Psoas muscle (tissue), 8 donors: ENCODE measurements around the gene IFNLR1. TPM values are rescaled to one million over a fixed set of nuclear protein-coding genes. Genes with fewer than 3 reads are reported as not detected.

ENCODE experiments used
- ATAC-seq, 4 donors: fragments of 200-7000 bp; cut with Tn5 transposase; one replicate each; pipeline ENCODE4 v1.9.1; 2020; ENCODE audit warnings: moderate library complexity in 3 of 4, mild to moderate bottlenecking in 2 of 4
- DNase-seq, 2 donors: peaks; one replicate each; pipeline ENCODE4 v3.0.0-alpha.2; 2020
- H3K27ac ChIP-seq: fragments of 200-600 bp; one replicate; pipeline ENCODE4 v1.8.0; 2022
- H3K27me3 ChIP-seq, 3 donors: fragments of 200-600 bp in 1 of 3; one replicate each; pipeline versions ENCODE4 v1.6.1 to v1.8.0; 2013 to 2022; ENCODE audit warnings: low read length in 2 of 3, mild to moderate bottlenecking in 2 of 3, moderate library complexity in 1 of 3; ENCODE audit not compliant: insufficient read depth in 3 of 3
- H3K36me3 ChIP-seq, 2 donors: fragments of 200-600 bp in 1 of 2; one replicate each; pipeline versions ENCODE4 v1.6.1 to v1.8.0; 2013 to 2022; ENCODE audit warnings: low read depth in 1 of 2, mild to moderate bottlenecking in 1 of 2, moderate library complexity in 1 of 2; ENCODE audit not compliant: insufficient read depth in 1 of 2
- H3K4me1 ChIP-seq: fragments of 200-600 bp; one replicate; pipeline ENCODE4 v1.8.0; 2022
- H3K4me3 ChIP-seq: fragments of 200-600 bp; one replicate; pipeline ENCODE4 v1.8.0; 2022; ENCODE audit warnings: mild to moderate bottlenecking
- H3K9me3 ChIP-seq: fragments of 200-600 bp; one replicate; pipeline ENCODE4 v1.8.0; 2022
- WGBS, 3 donors: extraction: QIAGEN DNeasy Blood & Tissue Kit; methylation state at CpG; one replicate each; pipeline versions ENCODE4 v1.1.6 to v1.1.7; 2013; 5-methylcytosine and 5-hydroxymethylcytosine counted together
- intact Hi-C, 2 donors: fragments of 100-400 bp; cut with DNase I; formaldehyde crosslinking; loops; one replicate each; pipeline versions ENCODE4 v1.11.0 to v1.14.2; 2022
- polyA plus RNA-seq, 3 donors: library from polyadenylated mRNA; stranded (reverse); fragments of 200-250 nt; gene quantifications; one replicate each; pipeline ENCODE4 v1.2.3, GENCODE V29; 2013
- total RNA-seq, 4 donors: library from RNA; stranded (reverse); fragmentation: NEBNext Ultra II Directional in 2 of 4; extraction: Animal tissue kit (Norgen Biotek cat#: 25700) in 2 of 4; gene quantifications; one replicate each; pipeline versions ENCODE4 v1.2.1 to v1.2.4, GENCODE V29; 2021 to 2023
- TF ChIP-seq, protein P1 (sequence below): fragments of 200-600 bp; IDR thresholded peaks from one replicate; pipeline ENCODE4 v1.8.0; 2022; ENCODE audit warnings: antibody characterized with exemption
- donor health status: healthy with polysubstance abuse.
- donor health status: DM: no; HTN: no; CAD: no; lungs with moderate emphysema.
- donor health status: Bipolar disorder and iron deficiency.
- donor health status: healthy.
- donor health status: DM: yes; HTN: yes; CAD: no.
- donor health status: DM: no; HTN: no; CAD: no.
- donor health status: DM: no; HTN: no; CAD: no.
- donor health status: DM: yes; HTN: yes; CAD: no.

IFNLR1 gene
- total and polyA plus RNA-seq, 7 donors: 0.05 to 3.9 (median 1.9) TPM

DNA sequence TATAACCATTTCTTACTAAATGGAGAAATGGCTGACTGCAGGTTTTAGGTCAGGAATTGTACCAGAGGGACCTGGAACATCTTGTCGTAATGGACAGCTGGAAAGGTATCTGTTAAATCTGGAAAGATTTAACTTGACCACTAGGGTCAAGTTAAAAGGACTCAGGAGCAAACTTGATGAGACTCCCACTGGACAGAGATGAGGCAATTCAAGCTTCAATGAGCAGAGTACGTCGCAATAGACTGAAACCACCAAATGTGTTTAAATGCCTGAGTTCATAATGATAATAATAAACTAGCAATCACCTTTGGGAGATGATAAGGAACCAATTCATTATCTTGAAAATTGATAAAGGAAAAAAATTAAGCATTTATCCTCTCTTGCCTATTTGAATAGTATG lies 8.7 kb downstream of the IFNLR1 start:
- H3K9me3 ChIP-seq: no peaks in the 10 kb centered on the region
- TF ChIP-seq, protein P1, sequence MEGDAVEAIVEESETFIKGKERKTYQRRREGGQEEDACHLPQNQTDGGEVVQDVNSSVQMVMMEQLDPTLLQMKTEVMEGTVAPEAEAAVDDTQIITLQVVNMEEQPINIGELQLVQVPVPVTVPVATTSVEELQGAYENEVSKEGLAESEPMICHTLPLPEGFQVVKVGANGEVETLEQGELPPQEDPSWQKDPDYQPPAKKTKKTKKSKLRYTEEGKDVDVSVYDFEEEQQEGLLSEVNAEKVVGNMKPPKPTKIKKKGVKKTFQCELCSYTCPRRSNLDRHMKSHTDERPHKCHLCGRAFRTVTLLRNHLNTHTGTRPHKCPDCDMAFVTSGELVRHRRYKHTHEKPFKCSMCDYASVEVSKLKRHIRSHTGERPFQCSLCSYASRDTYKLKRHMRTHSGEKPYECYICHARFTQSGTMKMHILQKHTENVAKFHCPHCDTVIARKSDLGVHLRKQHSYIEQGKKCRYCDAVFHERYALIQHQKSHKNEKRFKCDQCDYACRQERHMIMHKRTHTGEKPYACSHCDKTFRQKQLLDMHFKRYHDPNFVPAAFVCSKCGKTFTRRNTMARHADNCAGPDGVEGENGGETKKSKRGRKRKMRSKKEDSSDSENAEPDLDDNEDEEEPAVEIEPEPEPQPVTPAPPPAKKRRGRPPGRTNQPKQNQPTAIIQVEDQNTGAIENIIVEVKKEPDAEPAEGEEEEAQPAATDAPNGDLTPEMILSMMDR: no peak
- no peak overlapping the region for H3K27ac ChIP-seq
- ATAC-seq (no peak), DNase-seq (no peak)
- H3K4me1 ChIP-seq: no peaks in the 10 kb centered on the region
- WGBS, 3 donors: 62 to 73% (median 62%) methylated on average over 3 of the region's 3 CpGs
- intact Hi-C loops: no loop called here
- no peaks in the 10 kb centered on the region for H3K27me3 ChIP-seq
- no peaks in the 10 kb centered on the region for H3K36me3 ChIP-seq
- no peak overlapping the region for H3K4me3 ChIP-seq

DNA sequence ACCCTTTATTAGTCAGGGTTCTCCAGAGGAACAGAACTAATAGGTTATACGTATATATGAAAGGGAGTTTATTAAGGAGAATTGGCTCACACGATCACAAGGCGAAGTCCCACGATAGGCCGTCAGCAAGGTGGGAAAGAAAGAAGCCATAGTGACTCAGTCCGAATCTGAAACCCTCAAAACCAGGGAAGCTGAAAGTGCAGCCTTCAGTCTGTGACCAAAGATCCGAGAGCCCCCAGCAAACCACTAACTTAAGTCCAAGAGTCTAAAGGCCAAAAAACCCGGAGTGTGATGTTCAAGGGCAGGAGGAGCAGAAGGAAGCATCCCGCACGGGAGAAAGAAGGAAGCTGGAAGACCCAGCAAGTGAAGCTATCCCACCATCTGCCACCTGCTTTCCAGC lies 9.9 kb downstream of the IFNLR1 start:
- 80 to 88% (median 85%) methylated on average over 10 of the region's 10 CpGs for WGBS, 3 donors
- ATAC-seq: no peak
- intact Hi-C loops: no loop called here
- TF ChIP-seq, protein P1: no peak
- H3K4me3 ChIP-seq: no peak overlapping the region
- no peaks in the 10 kb centered on the region for H3K4me1 ChIP-seq
- H3K36me3 ChIP-seq: no peaks in the 10 kb centered on the region
- no peak for DNase-seq
- no peaks in the 10 kb centered on the region for H3K27me3 ChIP-seq
- H3K27ac ChIP-seq: no peak overlapping the region
- no peaks in the 10 kb centered on the region for H3K9me3 ChIP-seq

DNA sequence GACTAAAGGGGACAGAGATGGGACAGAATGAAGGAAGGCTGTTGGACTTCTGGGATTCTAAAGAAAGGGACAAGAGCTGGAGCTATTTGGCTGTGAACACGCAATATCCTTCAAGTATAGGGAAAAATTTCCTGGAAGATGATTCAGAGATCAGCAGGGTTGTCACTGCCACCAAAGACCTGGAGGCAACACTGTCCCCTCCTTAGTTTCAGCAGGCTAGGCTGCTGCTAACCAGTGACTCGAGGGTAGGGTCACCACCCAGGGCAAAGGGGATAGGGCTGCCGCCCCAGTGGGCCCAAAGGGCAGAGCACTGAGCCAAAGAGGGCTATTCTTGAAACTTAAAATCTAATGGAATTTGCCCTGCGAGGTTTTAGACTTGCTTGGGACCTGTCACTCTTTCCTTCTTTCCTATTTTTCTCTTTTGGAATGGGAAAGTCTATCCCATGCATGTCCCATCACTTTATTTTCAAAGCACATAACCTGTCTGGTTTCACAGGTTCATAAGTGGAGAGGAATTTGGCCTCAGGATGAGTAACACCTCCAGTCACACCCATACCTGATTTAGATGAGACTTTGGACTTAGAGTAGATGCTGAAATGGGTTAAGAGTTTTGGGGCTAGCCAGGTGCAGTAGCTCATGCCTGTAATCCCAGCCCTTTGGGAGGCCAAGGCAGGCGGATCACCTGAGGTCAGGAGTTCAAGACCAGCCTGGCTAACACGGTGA lies 11.9 kb downstream of the IFNLR1 start:
- H3K36me3 ChIP-seq: no peaks in the 10 kb centered on the region

DNA sequence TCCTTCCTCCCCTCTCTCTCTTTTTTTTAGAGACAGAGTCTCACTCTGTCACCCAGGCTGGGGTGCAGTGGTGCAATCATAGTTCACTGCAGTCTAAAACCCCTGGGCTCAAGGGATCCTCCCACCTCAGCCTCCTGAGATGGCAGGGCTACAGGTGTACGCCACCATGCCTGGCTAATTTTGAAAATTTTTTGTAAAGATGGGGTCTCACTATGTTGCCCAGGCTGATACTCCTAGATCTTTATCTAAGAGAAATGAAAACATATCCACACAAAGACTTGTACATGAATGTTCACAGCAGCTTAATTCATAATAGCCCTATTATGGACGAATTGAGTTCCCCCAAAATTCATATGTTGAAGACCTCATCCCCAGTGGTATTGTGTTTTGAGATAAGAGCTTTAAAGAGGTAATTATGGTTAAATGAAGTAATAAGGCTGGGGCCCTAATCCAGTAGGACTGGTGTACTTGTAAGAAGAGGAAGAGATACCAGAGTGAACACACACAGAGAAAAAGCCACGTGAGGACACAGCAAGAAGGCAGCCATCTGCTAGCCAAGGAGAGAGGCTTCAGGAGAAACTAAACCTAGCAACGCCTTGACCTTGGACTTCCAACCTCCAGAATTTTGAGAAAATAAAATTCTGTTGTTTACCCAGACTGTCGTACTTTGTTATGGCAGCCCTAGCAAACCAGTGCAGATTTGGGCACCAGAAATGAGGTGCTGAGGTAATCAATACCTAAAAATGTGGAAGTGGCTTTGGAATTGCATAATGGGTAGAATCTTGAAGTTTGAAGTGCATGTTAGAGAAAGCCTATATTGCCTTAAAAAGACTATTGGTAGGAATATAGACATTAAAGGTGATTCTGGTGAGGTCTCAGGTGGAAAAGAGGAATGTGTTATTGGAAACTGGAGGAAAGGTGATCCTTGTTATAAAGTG lies 13.2 kb downstream of the IFNLR1 start:
- no peaks in the 10 kb centered on the region for H3K4me1 ChIP-seq
- H3K9me3 ChIP-seq: no peaks in the 10 kb centered on the region
- 81 to 82% (median 82%) methylated on average over 5 of the region's 5 CpGs for WGBS, 3 donors
- H3K27me3 ChIP-seq: no peaks in the 10 kb centered on the region
- intact Hi-C loops: no loop called here
- TF ChIP-seq, protein P1: no peak
- H3K36me3 ChIP-seq: no peaks in the 10 kb centered on the region
- H3K4me3 ChIP-seq: no peak overlapping the region
- no peak overlapping the region for H3K27ac ChIP-seq
- DNase-seq: no peak
- ATAC-seq: no peak

More for the DNA sequence above, 11.9 kb downstream of the IFNLR1 start:
- Histone ChIP-seq H3K27ac (no peak overlapping the region), H3K4me1 (no peaks in the 10 kb centered on the region), H3K27me3 (no peaks in the 10 kb centered on the region), H3K9me3 (no peaks in the 10 kb centered on the region), H3K4me3 (no peak overlapping the region)
- intact Hi-C loops: no loop called here
- ATAC-seq (no peak), DNase-seq (no peak)
- WGBS, 3 donors: 85 to 93% (median 87%) methylated on average over 6 of the region's 6 CpGs
- TF ChIP-seq, protein P1: no peak
